Hepatocyte (in vitro differentiated cells): ENCODE data around the gene TCF12.

ENCODE experiments used
- EZH2 ChIP-seq: fragments of 200-600 bp; sonication (generic); IDR thresholded peaks from 2 replicates; pipeline ENCODE4 v1.6.1; 2016; ENCODE audit warnings: antibody characterized with exemption, mild to moderate bottlenecking, borderline replicate concordance
- TF ChIP-seq, protein P1 (sequence below): fragments of 200-600 bp; sonication (generic); IDR thresholded peaks from 2 replicates; pipeline ENCODE4 v1.5.1; 2016; ENCODE audit warnings: antibody characterized with exemption, mild to moderate bottlenecking; ENCODE audit not compliant: poor library complexity

DNA sequence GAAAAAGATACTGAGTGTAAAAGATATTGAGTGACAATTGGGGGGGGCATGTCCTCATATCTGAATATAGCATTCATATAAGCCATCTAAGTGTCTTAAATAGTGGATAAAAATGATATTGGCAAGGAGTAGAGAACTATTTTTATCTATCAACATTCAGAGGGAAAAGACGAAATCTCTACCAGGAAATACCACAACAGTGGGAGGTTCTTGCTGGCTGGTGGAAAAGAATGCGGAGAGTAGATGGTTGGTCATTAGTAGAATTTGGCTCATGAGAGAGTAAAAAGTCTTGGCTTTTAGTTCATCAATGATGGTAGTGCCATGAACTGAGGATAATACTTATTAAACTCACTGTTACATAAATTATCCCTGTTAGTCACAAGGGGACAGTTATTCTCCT, 4.8 kb upstream of the TCF12 start:
- TF ChIP-seq, protein P1, sequence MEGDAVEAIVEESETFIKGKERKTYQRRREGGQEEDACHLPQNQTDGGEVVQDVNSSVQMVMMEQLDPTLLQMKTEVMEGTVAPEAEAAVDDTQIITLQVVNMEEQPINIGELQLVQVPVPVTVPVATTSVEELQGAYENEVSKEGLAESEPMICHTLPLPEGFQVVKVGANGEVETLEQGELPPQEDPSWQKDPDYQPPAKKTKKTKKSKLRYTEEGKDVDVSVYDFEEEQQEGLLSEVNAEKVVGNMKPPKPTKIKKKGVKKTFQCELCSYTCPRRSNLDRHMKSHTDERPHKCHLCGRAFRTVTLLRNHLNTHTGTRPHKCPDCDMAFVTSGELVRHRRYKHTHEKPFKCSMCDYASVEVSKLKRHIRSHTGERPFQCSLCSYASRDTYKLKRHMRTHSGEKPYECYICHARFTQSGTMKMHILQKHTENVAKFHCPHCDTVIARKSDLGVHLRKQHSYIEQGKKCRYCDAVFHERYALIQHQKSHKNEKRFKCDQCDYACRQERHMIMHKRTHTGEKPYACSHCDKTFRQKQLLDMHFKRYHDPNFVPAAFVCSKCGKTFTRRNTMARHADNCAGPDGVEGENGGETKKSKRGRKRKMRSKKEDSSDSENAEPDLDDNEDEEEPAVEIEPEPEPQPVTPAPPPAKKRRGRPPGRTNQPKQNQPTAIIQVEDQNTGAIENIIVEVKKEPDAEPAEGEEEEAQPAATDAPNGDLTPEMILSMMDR = no peak
- no peak for TF ChIP-seq EZH2
